Kasumi-1 (cell line): ENCODE results near the gene MFSD6.
"Not testable (repeated sequence)": the region's sequence is repeated elsewhere in the genome, so short reads cannot be mapped to it uniquely, and the experiment has no call there.

Experiments used
- DNase-seq, 2 experiments: peaks; one replicate each; lab custom pipeline; 2025; lab: John Stamatoyannopoulos, UW

The MFSD6 gene

GRCh38 chr2:190465060-190465459, 56.9 kb downstream of the MFSD6 start:
- no peak for DNase-seq

GRCh38 chr2:190466819-190467446, 58.8 kb downstream of the MFSD6 start:
- no peak for DNase-seq

GRCh38 chr2:190467575-190468083, 59.5 kb downstream of the MFSD6 start:
- DNase-seq, result no peak

- DNase-seq, result not testable (repeated sequence)
These were observed 60.2 kb downstream of the MFSD6 start for GRCh38 chr2:190468354-190468753.

GRCh38 chr2:190468814-190469569, 60.8 kb downstream of the MFSD6 start:
- DNase-seq, result peak; percentile 48 to 73

DNA sequence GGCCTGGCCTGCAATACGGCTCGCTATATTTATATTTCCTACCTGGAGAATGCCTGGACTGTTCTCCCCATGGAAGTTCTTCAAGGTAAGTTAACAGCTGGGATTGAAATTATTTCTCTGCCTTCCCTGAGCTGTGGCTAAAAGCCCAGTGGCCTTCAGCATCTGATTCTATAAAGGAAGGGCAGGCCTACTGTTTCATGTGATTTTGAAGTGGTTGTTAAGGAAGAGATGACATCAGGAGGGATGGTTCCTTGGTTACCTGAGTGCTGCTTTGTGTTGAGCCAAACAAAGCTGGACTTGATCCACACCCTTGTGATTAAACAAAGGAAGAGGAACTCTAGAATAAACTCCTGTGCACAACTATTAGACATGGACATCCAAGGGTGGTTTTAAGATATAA, 61.6 kb downstream of the MFSD6 start:
- no peak for DNase-seq

- no peak for DNase-seq
These were observed 62.2 kb downstream of the MFSD6 start for GRCh38 chr2:190470256-190470826.

GRCh38 chr2:190477661-190478454, 69.7 kb downstream of the MFSD6 start:
- no peak for DNase-seq

GRCh38 chr2:190478572-190479195, 70.5 kb downstream of the MFSD6 start:
- no peak for DNase-seq

DNA sequence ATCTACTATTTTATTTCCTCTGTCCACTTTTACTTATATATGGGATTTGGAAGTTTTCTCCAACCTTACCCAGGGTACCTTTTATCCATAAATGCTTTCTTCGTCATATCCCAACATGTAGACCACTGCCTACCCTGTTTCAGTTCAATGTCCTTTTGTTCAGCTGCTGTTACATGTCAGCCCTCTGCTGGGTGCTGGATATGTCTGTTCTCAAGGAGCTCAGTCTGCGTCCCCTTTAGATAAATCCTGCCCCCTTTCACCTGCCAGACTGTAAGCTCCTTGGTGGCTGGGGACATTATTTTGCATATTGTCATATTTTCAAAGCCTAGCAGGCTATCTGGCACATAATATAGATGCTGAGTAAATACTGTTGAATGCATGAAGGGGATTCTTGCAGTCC, 73.2 kb downstream of the MFSD6 start:
- no peak for DNase-seq

DNA sequence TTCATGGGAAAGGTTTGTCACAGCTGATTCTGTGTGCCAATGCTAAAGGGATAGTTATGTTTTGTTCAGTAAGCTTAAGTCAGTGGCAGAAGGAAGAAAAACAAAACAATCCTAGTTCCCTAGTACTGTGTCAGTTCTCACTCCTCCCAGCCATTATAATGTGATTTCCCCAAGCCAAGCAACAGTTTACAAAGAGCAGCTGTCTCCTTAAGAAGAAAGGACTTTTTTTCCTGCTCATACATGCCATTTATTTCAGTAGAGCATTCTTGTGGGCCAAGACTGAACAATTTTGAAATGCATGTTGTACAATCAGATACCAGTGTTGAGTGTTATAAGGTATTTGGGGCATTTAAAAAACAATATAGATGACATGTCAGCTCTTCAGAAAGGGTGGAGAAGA, 74.3 kb downstream of the MFSD6 start:
- no peak for DNase-seq

GRCh38 chr2:190486037-190486623, 78.0 kb downstream of the MFSD6 start:
- no peak for DNase-seq

DNA sequence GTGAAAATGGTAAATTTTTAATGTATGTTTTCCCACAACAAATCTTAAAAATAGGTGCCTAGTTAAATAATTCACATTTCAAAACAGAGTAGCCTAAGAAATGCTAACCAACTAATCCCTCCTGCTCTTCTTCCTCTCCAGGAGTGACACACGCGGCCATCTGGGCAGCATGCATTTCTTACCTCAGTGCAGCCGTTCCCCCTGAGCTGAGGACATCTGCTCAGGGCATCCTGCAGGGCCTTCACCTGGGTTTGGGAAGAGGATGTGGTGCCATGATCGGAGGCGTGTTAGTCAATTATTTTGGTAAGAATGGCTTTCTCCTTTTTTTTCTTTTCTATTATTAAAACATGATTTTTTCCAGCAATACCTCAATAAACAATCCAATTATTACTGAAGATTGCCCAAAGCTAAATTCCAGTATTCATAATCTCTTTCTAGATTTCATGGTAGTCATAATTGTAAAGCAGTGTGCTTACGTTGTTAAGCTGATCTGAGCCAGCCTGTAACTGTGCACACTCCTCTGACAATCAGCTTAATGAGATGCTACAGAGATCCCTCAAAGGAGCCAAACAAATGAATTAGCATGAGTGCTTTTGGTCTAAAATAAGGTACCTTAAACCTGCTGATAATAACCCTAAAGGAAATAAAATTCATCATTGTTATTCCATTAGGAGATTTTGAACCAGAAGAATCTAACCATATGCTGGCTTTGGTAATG, 80.5 kb downstream of the MFSD6 start:
- DNase-seq, result no peak

DNA sequence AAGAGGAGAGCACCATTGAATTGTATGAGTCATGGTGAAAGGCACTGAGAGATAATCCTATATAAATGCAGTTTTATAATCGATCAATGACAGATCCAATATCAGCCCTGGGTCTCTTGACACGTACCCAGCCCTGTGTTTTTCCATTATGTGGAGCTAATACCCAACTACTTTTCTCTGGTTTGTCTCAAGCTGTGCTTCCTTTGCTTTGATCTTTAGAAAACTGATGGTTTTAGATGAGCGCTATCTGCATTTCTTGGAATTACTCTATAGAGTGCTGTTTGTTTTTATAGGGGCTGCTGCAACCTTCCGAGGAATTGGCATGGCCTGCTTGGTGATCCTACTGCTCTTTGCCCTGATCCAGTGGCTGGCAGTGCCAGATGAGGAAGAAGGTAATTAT, 81.3 kb downstream of the MFSD6 start:
- DNase-seq, result no peak

GRCh38 chr2:190490502-190490901, 82.3 kb downstream of the MFSD6 start:
- no peak for DNase-seq

- DNase-seq, result no peak
These were observed 84.9 kb downstream of the MFSD6 start for GRCh38 chr2:190493095-190493494.

GRCh38 chr2:190494600-190495227, 86.6 kb downstream of the MFSD6 start:
- not testable (repeated sequence) for DNase-seq

DNA sequence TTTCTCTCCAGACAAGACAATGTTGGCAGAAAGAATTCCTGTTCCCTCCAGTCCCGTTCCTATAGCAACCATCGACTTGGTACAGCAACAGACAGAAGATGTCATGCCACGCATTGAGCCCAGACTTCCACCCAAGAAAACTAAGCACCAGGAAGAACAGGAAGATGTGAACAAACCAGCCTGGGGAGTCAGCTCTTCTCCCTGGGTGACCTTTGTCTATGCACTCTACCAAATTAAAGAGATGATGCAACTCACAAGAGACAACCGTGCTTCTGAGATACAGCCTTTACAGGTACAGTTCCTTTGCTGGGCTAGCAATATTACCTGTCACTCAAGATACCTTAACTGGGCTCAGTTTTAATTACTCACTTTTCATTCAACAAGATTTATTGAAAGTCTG, 89.3 kb downstream of the MFSD6 start:
- DNase-seq, result no peak

GRCh38 chr2:190499273-190499672, 91.1 kb downstream of the MFSD6 start:
- no peak for DNase-seq

DNA sequence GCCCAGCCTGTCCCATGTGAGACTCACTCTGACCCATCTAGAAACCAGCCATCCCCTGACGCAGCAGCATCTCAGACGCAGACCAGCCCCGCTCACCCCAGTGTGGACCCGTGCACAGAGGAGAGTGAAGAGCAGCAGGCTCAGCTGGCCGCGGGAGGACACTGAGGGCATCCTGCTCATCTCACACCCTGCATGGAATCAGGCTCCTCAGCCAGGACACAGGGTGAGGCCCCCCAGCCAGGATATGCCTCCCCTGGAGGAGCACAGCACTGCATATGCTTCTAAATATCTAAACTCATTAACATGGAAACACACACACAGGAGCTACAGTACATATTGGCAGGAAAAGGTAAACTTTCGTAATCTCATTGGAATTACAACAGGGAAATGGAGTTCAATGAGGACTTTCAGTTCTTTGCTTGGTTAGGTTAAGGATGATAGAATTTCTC, 91.9 kb downstream of the MFSD6 start:
- DNase-seq, result no peak
